ENCODE data around the gene ACVR1.

The ACVR1 gene

DNA sequence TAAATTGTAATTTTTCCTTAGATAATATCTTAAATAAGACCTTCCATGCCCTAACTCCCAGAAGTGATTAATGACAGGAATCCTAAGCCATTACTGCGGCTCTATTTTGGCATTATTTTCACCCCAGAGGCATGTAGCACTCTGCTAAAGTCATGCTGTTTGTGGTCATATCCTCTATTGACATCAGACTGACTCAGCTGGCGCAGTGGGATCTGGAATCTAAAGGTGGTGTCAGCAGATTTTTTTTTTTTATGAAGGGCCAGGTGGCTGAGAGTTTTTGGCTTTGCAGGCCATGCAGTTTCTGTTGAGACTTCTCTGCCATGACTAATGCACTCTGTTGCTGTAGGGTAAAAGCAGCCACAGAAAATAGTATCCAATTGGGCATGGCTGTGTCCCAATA, 183.4 kb downstream of the ACVR1 start:
- no peak for DNase-seq

DNA sequence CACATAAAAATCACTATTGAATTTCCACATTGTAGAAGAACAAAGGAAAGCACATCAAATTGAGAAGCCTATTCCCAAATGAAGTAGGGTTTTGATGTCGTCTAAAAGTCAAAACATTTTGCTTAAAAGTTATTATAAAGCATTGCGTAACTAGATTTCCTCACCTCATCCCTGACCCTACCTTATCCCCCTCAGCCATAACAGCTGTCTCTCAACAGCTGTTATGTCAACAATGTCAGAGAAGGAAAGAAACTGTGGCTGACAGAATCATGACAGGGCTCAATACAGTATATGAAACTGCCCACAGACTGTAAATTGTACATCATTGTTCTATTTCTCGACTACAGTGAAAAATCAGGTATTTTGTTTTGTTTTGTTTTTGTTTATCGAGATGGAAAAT, 184.4 kb downstream of the ACVR1 start:
- DNase-seq, result no peak

DNA sequence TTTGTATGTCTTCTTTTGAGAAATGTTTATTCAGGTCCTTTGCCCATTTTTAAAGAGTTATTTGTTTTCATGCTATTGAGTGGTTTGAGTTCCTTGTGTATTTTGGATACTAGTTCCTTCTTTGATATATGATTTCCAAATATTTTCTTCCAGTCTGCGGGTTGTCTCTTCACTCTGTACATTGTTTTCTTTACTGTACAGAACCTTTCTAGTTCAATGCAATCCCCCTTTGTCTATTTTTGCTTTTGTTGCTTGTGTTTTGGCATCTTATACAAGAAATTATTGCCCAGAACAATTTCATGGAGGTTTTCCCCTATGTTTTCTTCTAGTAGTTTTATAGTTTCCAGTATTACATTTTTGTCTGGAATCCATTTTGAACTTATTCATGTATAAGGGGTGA, 185.0 kb downstream of the ACVR1 start:
- DNase-seq, result no peak

Data from activated gamma-delta T cell (primary cell).